Keratinocyte (primary cell): ENCODE measurements around the gene CD79A.

Experiments
- CTCF ChIP-seq, 3 experiments: IDR thresholded peaks in 1 of 3; conservative IDR thresholded peaks in 1 of 3; optimal IDR thresholded peaks in 1 of 3; 2 replicates in 2 of 3; 3 replicates in 1 of 3; pipeline versions ENCODE3 to v1.5.1; 2011; ENCODE audit warnings: low read length in 3 of 3, mild to moderate bottlenecking in 3 of 3, moderate library complexity in 2 of 3, control low read depth in 1 of 3, inconsistent platforms in 1 of 3; ENCODE audit not compliant: insufficient read depth in 2 of 3; ENCODE audit errors: extremely low read depth in 1 of 3
- EZH2 ChIP-seq: IDR thresholded peaks from one replicate; pipeline ENCODE4 v1.6.1; 2012; ENCODE audit warnings: inconsistent platforms, mild to moderate bottlenecking, low read length, moderate library complexity

GRCh38 chr19:41907994-41908615, 31.0 kb downstream of the CD79A start:
- TF ChIP-seq CTCF (optimal IDR thresholded peaks at IDR 0.05 in 1 of 3, IDR thresholded peaks at IDR 0.05 in 1 of 3, conservative IDR thresholded peaks at IDR 0.05 in 1 of 3; ENCODE audit: extremely low read depth in 1 of 3, insufficient read depth in 2 of 3, low read length in 3 of 3) (no peak), EZH2 (no peak)
